Stomach smooth muscle (tissue), 2 donors: ENCODE measurements around the gene RNF217.
A peak's percentile ranks its signal among the peaks of the same experiment; 100 is the strongest.
"Not testable (repeated sequence)": the region's sequence is repeated elsewhere in the genome, so short reads cannot be mapped to it uniquely, and the experiment has no call there.

Source experiments
- H3K27ac ChIP-seq: one replicate; pipeline ENCODE4 v1.7.0; 2013; ENCODE audit warnings: mild to moderate bottlenecking, low read length, inconsistent platforms
- H3K27me3 ChIP-seq, 2 donors: one replicate each; pipeline ENCODE4 v1.7.0; 2013; ENCODE audit warnings: low read length in 2 of 2; ENCODE audit not compliant: insufficient read depth in 2 of 2, control insufficient read depth in 1 of 2
- H3K36me3 ChIP-seq, 2 donors: one replicate each; pipeline ENCODE4 v1.7.0; 2013; ENCODE audit warnings: low read length in 2 of 2; ENCODE audit not compliant: control insufficient read depth in 2 of 2, insufficient read depth in 2 of 2
- H3K4me1 ChIP-seq: one replicate; pipeline ENCODE4 v1.7.0; 2013; ENCODE audit warnings: low read length; ENCODE audit not compliant: control insufficient read depth, insufficient read depth
- H3K4me3 ChIP-seq, 2 donors: one replicate each; pipeline ENCODE4 v1.7.0; 2013; ENCODE audit warnings: low read length in 2 of 2
- H3K9ac ChIP-seq, 2 donors: one replicate each; pipeline ENCODE4 v1.7.0; 2013; ENCODE audit warnings: low read length in 2 of 2, mild to moderate bottlenecking in 1 of 2
- H3K9me3 ChIP-seq, 2 donors: one replicate each; pipeline ENCODE4 v1.7.0; 2013; ENCODE audit warnings: low read length in 2 of 2; ENCODE audit not compliant: control insufficient read depth in 2 of 2
- donor health status: healthy.
- donor health status: Pancreatic carcinoma.

Gene RNF217

GRCh38 chr6:124963416-124963785, 1.2 kb downstream of the RNF217 start:
- H3K27me3 ChIP-seq = no peaks in the 10 kb centered on the region
- peak overlapping the region; percentile 87 for H3K27ac ChIP-seq
- peaks cover 6% of the 10 kb centered on the region for H3K4me1 ChIP-seq
- H3K9ac ChIP-seq = peak overlapping the region; percentile 87 to 93
- H3K36me3 ChIP-seq = no peaks in the 10 kb centered on the region
- no peaks in the 10 kb centered on the region for H3K9me3 ChIP-seq
- peak overlapping the region; percentile 74 to 84 for H3K4me3 ChIP-seq

- H3K9ac ChIP-seq = peak overlapping the region; percentile 87 to 93
- no peaks in the 10 kb centered on the region for H3K9me3 ChIP-seq
- H3K27me3 ChIP-seq = no peaks in the 10 kb centered on the region
- peaks cover 6% of the 10 kb centered on the region for H3K4me1 ChIP-seq
- peak overlapping the region; percentile 87 for H3K27ac ChIP-seq
- no peaks in the 10 kb centered on the region for H3K36me3 ChIP-seq
- peak overlapping the region; percentile 74 to 84 for H3K4me3 ChIP-seq
Measured at GRCh38 chr6:124963831-124964763, 1.9 kb downstream of the RNF217 start.

- peaks cover 6% of the 10 kb centered on the region for H3K4me1 ChIP-seq
- peak overlapping the region; percentile 74 to 84 for H3K4me3 ChIP-seq
- H3K9me3 ChIP-seq = no peaks in the 10 kb centered on the region
- no peaks in the 10 kb centered on the region for H3K27me3 ChIP-seq
- no peaks in the 10 kb centered on the region for H3K36me3 ChIP-seq
- peak overlapping the region in 1 of 2 donors; percentile 93 for H3K9ac ChIP-seq
- peak overlapping the region; percentile 87 for H3K27ac ChIP-seq
Measured at GRCh38 chr6:124964764-124965105, 2.5 kb downstream of the RNF217 start.

- H3K9me3 ChIP-seq, H3K36me3 ChIP-seq, H3K27me3 ChIP-seq, H3K4me1 ChIP-seq, H3K27ac ChIP-seq: not testable (repeated sequence)
- Histone ChIP-seq H3K9ac (peak overlapping the region in 1 of 2 donors; percentile 6), H3K4me3 (peak overlapping the region; percentile 17 to 21)
Measured at GRCh38 chr6:124965424-124965850, 3.2 kb downstream of the RNF217 start.

- Histone ChIP-seq H3K36me3 (peaks cover 5 to 10% of the 10 kb centered on the region in 2 donors), H3K27me3 (no peaks in the 10 kb centered on the region), H3K9me3 (no peaks in the 10 kb centered on the region), H3K27ac (no peak overlapping the region), H3K4me1 (peaks cover 6% of the 10 kb centered on the region), H3K4me3 (no peak overlapping the region), H3K9ac (no peak overlapping the region)
Measured at GRCh38 chr6:124967444-124967843, 5.2 kb downstream of the RNF217 start.

GRCh38 chr6:124968401-124968800, 6.2 kb downstream of the RNF217 start:
- H3K9me3 ChIP-seq = no peaks in the 10 kb centered on the region
- peaks cover under 1% of the 10 kb centered on the region for H3K4me1 ChIP-seq
- H3K36me3 ChIP-seq = peaks cover 5 to 12% of the 10 kb centered on the region in 2 donors
- H3K27ac ChIP-seq = no peak overlapping the region
- no peak overlapping the region for H3K9ac ChIP-seq
- no peak overlapping the region for H3K4me3 ChIP-seq
- no peaks in the 10 kb centered on the region for H3K27me3 ChIP-seq

- no peaks in the 10 kb centered on the region for H3K9me3 ChIP-seq
- no peaks in the 10 kb centered on the region for H3K27me3 ChIP-seq
- peaks cover 2% of the 10 kb centered on the region for H3K4me1 ChIP-seq
- no peak overlapping the region for H3K4me3 ChIP-seq
- no peak overlapping the region for H3K27ac ChIP-seq
- H3K9ac ChIP-seq = no peak overlapping the region
- H3K36me3 ChIP-seq = peaks cover 10 to 14% of the 10 kb centered on the region in 2 donors
Measured at GRCh38 chr6:124970243-124970642, 8.0 kb downstream of the RNF217 start.

- Histone ChIP-seq H3K27ac (no peak overlapping the region), H3K4me3 (no peak overlapping the region), H3K36me3 (peaks cover 10 to 14% of the 10 kb centered on the region in 2 donors), H3K27me3 (no peaks in the 10 kb centered on the region), H3K4me1 (peaks cover 2% of the 10 kb centered on the region), H3K9ac (no peak overlapping the region), H3K9me3 (no peaks in the 10 kb centered on the region)
Measured at GRCh38 chr6:124970763-124971162, 8.5 kb downstream of the RNF217 start.

GRCh38 chr6:124973780-124974179, 11.5 kb downstream of the RNF217 start:
- H3K4me1 ChIP-seq = peaks cover 2% of the 10 kb centered on the region
- H3K9me3 ChIP-seq = no peaks in the 10 kb centered on the region
- H3K27me3 ChIP-seq = no peaks in the 10 kb centered on the region
- H3K4me3 ChIP-seq = no peak overlapping the region
- no peak overlapping the region for H3K27ac ChIP-seq
- peaks cover 18 to 22% of the 10 kb centered on the region in 2 donors for H3K36me3 ChIP-seq
- no peak overlapping the region for H3K9ac ChIP-seq

GRCh38 chr6:124974771-124975377, 12.6 kb downstream of the RNF217 start:
- no peak overlapping the region for H3K9ac ChIP-seq
- peaks cover 2% of the 10 kb centered on the region for H3K4me1 ChIP-seq
- no peaks in the 10 kb centered on the region for H3K9me3 ChIP-seq
- H3K27me3 ChIP-seq = no peaks in the 10 kb centered on the region
- H3K27ac ChIP-seq = no peak overlapping the region
- H3K36me3 ChIP-seq = peaks cover 19 to 22% of the 10 kb centered on the region in 2 donors
- H3K4me3 ChIP-seq = no peak overlapping the region
